GM23338 (cell line): ENCODE results near the gene CCL27.

ENCODE experiments used
- CREB1 ChIP-seq: fragments of 250-450 bp; sonication (Bioruptor Pico); IDR thresholded peaks from 2 replicates; pipeline ENCODE4 v1.5.0; 2020; ENCODE audit warnings: low read depth, mild to moderate bottlenecking, moderate library complexity
- EZH2 ChIP-seq: fragments of 200-600 bp; sonication (generic); IDR thresholded peaks from one replicate; pipeline ENCODE4 v1.8.0; 2017; ENCODE audit warnings: antibody characterized with exemption, mild to moderate bottlenecking, low read depth; ENCODE audit not compliant: unreplicated experiment
- EZH2phosphoT487 ChIP-seq: fragments of 200-600 bp; sonication (generic); IDR thresholded peaks from one replicate; pipeline ENCODE4 v1.8.1; 2018; ENCODE audit warnings: antibody characterized with exemption; ENCODE audit not compliant: unreplicated experiment
- JUNB ChIP-seq: IDR thresholded peaks from one replicate; pipeline ENCODE4 v1.6.1; 2016; ENCODE audit warnings: antibody characterized with exemption; ENCODE audit not compliant: unreplicated experiment
- NANOG ChIP-seq: IDR thresholded peaks from 2 replicates; pipeline ENCODE4 v1.6.1; 2016; ENCODE audit warnings: antibody characterized with exemption, borderline replicate concordance
- POLR2AphosphoS5 ChIP-seq: IDR thresholded peaks from 2 replicates; pipeline ENCODE4 v1.6.1; 2016; ENCODE audit warnings: antibody characterized with exemption, low read depth
- STAT1 ChIP-seq: IDR thresholded peaks from one replicate; pipeline ENCODE4 v1.6.1; 2016; ENCODE audit warnings: antibody characterized with exemption; ENCODE audit not compliant: unreplicated experiment
- ZNF114 ChIP-seq: fragments of 250-450 bp; sonication (Bioruptor Pico); IDR thresholded peaks from 2 replicates; pipeline ENCODE4 v1.5.0; 2020; ENCODE audit warnings: mild to moderate bottlenecking, moderate library complexity
- TF ChIP-seq, protein P1 (sequence below), 2 experiments: fragments of 200-600 bp in 1 of 2; sonication (generic) in 1 of 2; conservative IDR thresholded peaks; 2 replicates each; pipeline versions ENCODE4 v1.5.1 to v1.6.1; 2016 to 2017; ENCODE audit warnings: antibody characterized with exemption in 2 of 2, low read depth in 2 of 2, mild to moderate bottlenecking in 2 of 2, moderate library complexity in 1 of 2
- TF ChIP-seq, protein P2 (sequence below): IDR thresholded peaks from one replicate; pipeline ENCODE4 v1.6.1; 2018; ENCODE audit warnings: antibody characterized with exemption; ENCODE audit not compliant: unreplicated experiment

DNA sequence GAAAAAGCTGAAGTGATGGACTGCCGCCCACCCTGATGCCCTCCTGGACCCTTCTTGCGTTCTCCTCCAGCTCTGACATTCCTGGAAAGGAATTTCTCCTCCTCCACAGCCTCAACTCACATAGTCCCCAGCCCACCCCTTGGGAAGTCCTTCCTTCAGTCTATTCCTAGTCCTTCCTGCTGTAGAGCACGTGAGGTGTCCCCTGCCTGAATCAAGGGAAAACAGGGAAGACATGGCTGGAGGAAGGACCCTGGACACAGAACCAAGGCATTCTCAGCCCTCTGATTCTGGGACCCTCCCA is 37.3 kb downstream of the CCL27 start:
- TF ChIP-seq ZNF114 (CRISPR knock-in tag) (no peak), EZH2 (no peak), NANOG (no peak), POLR2AphosphoS5 (no peak), CREB1 (no peak), JUNB (no peak), EZH2phosphoT487 (no peak), STAT1 (no peak)
- TF ChIP-seq, protein P1, sequence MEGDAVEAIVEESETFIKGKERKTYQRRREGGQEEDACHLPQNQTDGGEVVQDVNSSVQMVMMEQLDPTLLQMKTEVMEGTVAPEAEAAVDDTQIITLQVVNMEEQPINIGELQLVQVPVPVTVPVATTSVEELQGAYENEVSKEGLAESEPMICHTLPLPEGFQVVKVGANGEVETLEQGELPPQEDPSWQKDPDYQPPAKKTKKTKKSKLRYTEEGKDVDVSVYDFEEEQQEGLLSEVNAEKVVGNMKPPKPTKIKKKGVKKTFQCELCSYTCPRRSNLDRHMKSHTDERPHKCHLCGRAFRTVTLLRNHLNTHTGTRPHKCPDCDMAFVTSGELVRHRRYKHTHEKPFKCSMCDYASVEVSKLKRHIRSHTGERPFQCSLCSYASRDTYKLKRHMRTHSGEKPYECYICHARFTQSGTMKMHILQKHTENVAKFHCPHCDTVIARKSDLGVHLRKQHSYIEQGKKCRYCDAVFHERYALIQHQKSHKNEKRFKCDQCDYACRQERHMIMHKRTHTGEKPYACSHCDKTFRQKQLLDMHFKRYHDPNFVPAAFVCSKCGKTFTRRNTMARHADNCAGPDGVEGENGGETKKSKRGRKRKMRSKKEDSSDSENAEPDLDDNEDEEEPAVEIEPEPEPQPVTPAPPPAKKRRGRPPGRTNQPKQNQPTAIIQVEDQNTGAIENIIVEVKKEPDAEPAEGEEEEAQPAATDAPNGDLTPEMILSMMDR (conservative IDR thresholded peaks at IDR 0.05; ENCODE audit: low read depth in 2 of 2): no peak
- TF ChIP-seq, protein P2, sequence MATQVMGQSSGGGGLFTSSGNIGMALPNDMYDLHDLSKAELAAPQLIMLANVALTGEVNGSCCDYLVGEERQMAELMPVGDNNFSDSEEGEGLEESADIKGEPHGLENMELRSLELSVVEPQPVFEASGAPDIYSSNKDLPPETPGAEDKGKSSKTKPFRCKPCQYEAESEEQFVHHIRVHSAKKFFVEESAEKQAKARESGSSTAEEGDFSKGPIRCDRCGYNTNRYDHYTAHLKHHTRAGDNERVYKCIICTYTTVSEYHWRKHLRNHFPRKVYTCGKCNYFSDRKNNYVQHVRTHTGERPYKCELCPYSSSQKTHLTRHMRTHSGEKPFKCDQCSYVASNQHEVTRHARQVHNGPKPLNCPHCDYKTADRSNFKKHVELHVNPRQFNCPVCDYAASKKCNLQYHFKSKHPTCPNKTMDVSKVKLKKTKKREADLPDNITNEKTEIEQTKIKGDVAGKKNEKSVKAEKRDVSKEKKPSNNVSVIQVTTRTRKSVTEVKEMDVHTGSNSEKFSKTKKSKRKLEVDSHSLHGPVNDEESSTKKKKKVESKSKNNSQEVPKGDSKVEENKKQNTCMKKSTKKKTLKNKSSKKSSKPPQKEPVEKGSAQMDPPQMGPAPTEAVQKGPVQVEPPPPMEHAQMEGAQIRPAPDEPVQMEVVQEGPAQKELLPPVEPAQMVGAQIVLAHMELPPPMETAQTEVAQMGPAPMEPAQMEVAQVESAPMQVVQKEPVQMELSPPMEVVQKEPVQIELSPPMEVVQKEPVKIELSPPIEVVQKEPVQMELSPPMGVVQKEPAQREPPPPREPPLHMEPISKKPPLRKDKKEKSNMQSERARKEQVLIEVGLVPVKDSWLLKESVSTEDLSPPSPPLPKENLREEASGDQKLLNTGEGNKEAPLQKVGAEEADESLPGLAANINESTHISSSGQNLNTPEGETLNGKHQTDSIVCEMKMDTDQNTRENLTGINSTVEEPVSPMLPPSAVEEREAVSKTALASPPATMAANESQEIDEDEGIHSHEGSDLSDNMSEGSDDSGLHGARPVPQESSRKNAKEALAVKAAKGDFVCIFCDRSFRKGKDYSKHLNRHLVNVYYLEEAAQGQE: no peak
